SK-N-SH (cell line): Measurements from ENCODE around the gene PICALM. TPM values are rescaled to one million over a fixed set of nuclear protein-coding genes. Genes with fewer than 3 reads are reported as not detected.

Experiments used
- CTCF ChIA-PET: fragments of 300-600, 350-600 bp; formaldehyde crosslinking; extraction: SDS; loops from one replicate; lab custom pipeline; 2021; lab: Yijun Ruan, JAX
- POLR2A ChIA-PET: fragments of 350-600 bp; sonication (Branson Sonifier 250); formaldehyde crosslinking; extraction: SDS; loops from one replicate; lab custom pipeline; 2020; ENCODE audit warnings: antibody characterized with exemption, inconsistent platforms; lab: Yijun Ruan, JAX
- DNase-seq: peaks from one replicate; pipeline ENCODE4 v3.0.0; 2012
- H2AFZ ChIP-seq: fragments of 200-600 bp; sonication (generic); 2 replicates; pipeline ENCODE4 v1.8.1; 2016; ENCODE audit warnings: antibody characterized with exemption, mild to moderate bottlenecking, low read depth
- H3F3A ChIP-seq: fragments of 200-600 bp; sonication (generic); replicated peaks from 2 replicates; pipeline ENCODE3; 2016; ENCODE audit warnings: antibody characterized with exemption, mild to moderate bottlenecking; ENCODE audit not compliant: insufficient read depth
- H3K27ac ChIP-seq, 2 experiments: fragments of 200-500 bp in 1 of 2; fragments of 200-600 bp in 1 of 2; sonication (Bioruptor generic) in 1 of 2; sonication (generic), shearing (Covaris generic) in 1 of 2; 2 replicates each; pipeline versions ENCODE4 v1.5.1 to v1.6.1; 2014 to 2016; ENCODE audit warnings: low read depth in 2 of 2, inconsistent platforms in 1 of 2, low read length in 1 of 2, mild to moderate bottlenecking in 1 of 2, mixed read lengths in 1 of 2
- H3K27me3 ChIP-seq: fragments of 200-600 bp; sonication (generic), shearing (Covaris generic); 2 replicates; pipeline ENCODE4 v1.6.1; 2016; ENCODE audit warnings: mixed run types; ENCODE audit not compliant: insufficient read depth
- H3K36me3 ChIP-seq, 2 experiments: fragments of 200-500 bp in 1 of 2; fragments of 200-600 bp in 1 of 2; sonication (Bioruptor generic) in 1 of 2; sonication (generic) in 1 of 2; replicated peaks in 1 of 2; 2 replicates each; pipeline versions ENCODE3 to v1.5.1; 2014 to 2016; ENCODE audit warnings: low read length in 1 of 2, mild to moderate bottlenecking in 1 of 2; ENCODE audit not compliant: insufficient read depth in 2 of 2, control insufficient read depth in 1 of 2
- H3K4me1 ChIP-seq, 2 experiments: fragments of 200-500 bp in 1 of 2; fragments of 200-600 bp in 1 of 2; sonication (Bioruptor generic) in 1 of 2; sonication (generic), shearing (Covaris generic) in 1 of 2; 2 replicates each; pipeline versions ENCODE4 v1.5.1 to v1.6.1; 2014 to 2016; ENCODE audit warnings: low read depth in 1 of 2, low read length in 1 of 2, mixed run types in 1 of 2; ENCODE audit not compliant: insufficient read depth in 2 of 2, control insufficient read depth in 1 of 2
- H3K4me2 ChIP-seq: fragments of 200-600 bp; sonication (generic), shearing (Covaris generic); 2 replicates; pipeline ENCODE4 v1.6.1; 2017; ENCODE audit warnings: mixed run types
- H3K4me3 ChIP-seq, 2 experiments: fragments of 200-500 bp in 1 of 2; fragments of 200-600 bp in 1 of 2; sonication (Bioruptor generic) in 1 of 2; sonication (generic), shearing (Covaris generic) in 1 of 2; 2 replicates each; pipeline versions ENCODE4 v1.5.1 to v1.8.1; 2014 to 2016; ENCODE audit warnings: low read depth in 2 of 2, inconsistent platforms in 1 of 2, low read length in 1 of 2, mild to moderate bottlenecking in 1 of 2, mixed read lengths in 1 of 2, moderate library complexity in 1 of 2
- H3K79me2 ChIP-seq: fragments of 200-600 bp; sonication (generic); 2 replicates; pipeline ENCODE4 v1.8.1; 2017; ENCODE audit warnings: mild to moderate bottlenecking; ENCODE audit not compliant: insufficient read depth
- H3K9ac ChIP-seq: fragments of 200-600 bp; sonication (generic); 2 replicates; pipeline ENCODE4 v1.6.1; 2017; ENCODE audit warnings: mixed run types
- H3K9me2 ChIP-seq: fragments of 200-600 bp; sonication (generic); 2 replicates; pipeline ENCODE4 v1.6.1; 2017; ENCODE audit warnings: mixed run types
- H3K9me3 ChIP-seq: fragments of 200-600 bp; sonication (generic); 2 replicates; pipeline ENCODE4 v1.6.1; 2017; ENCODE audit warnings: mixed run types, mild to moderate bottlenecking, moderate library complexity
- H4K20me1 ChIP-seq: fragments of 200-600 bp; sonication (generic); 2 replicates; pipeline ENCODE4 v1.6.1; 2017; ENCODE audit warnings: mild to moderate bottlenecking, mixed run types; ENCODE audit not compliant: insufficient read depth
- ELF1 ChIP-seq: IDR thresholded peaks from 2 replicates; pipeline ENCODE4 v1.4.0; 2012
- FOSL2 ChIP-seq: IDR thresholded peaks from 2 replicates; pipeline ENCODE4 v1.4.0; 2012; ENCODE audit warnings: low read depth, mild to moderate bottlenecking, moderate library complexity, borderline replicate concordance
- GABPA ChIP-seq: IDR thresholded peaks from 2 replicates; pipeline ENCODE4 v1.4.0; 2012; ENCODE audit warnings: low read depth, mild to moderate bottlenecking
- JUND ChIP-seq: IDR thresholded peaks from 2 replicates; pipeline ENCODE4 v1.4.0; 2012
- MAX ChIP-seq: IDR thresholded peaks from 2 replicates; pipeline ENCODE4 v1.4.0; 2012; ENCODE audit warnings: low read depth
- MEF2A ChIP-seq: IDR thresholded peaks from 2 replicates; pipeline ENCODE4 v1.4.0; 2012; ENCODE audit warnings: low read depth, borderline replicate concordance
- MXI1 ChIP-seq: IDR thresholded peaks from 2 replicates; pipeline ENCODE4 v1.6.1; 2012; ENCODE audit warnings: mild to moderate bottlenecking, low read depth, low read length, improper control_type of control experiment
- NFIC ChIP-seq: IDR thresholded peaks from 2 replicates; pipeline ENCODE4 v1.4.0; 2012; ENCODE audit warnings: borderline replicate concordance
- NRF1 ChIP-seq: IDR thresholded peaks from 2 replicates; pipeline ENCODE4 v1.6.1; 2012; ENCODE audit warnings: low read depth, mild to moderate bottlenecking, low read length
- POLR2AphosphoS5 ChIP-seq: IDR thresholded peaks from 2 replicates; pipeline ENCODE4 v1.6.1; 2012; ENCODE audit warnings: low read depth, low read length
- RFX5 ChIP-seq: IDR thresholded peaks from 2 replicates; pipeline ENCODE4 v1.6.1; 2012; ENCODE audit warnings: mild to moderate bottlenecking, improper control_type of control experiment, low read length
- RXRA ChIP-seq: IDR thresholded peaks from 2 replicates; pipeline ENCODE4 v1.4.0; 2012; ENCODE audit warnings: low read depth, mild to moderate bottlenecking, borderline replicate concordance
- TAF1 ChIP-seq: IDR thresholded peaks from 2 replicates; pipeline ENCODE4 v1.6.1; 2012; ENCODE audit warnings: low read depth, mild to moderate bottlenecking, low read length, moderate library complexity, borderline replicate concordance
- USF1 ChIP-seq: IDR thresholded peaks from 2 replicates; pipeline ENCODE4 v1.4.0; 2012; ENCODE audit warnings: low read depth, borderline replicate concordance
- YY1 ChIP-seq: IDR thresholded peaks from 2 replicates; pipeline ENCODE4 v1.4.0; 2012; ENCODE audit warnings: low read depth, mild to moderate bottlenecking
- WGBS: methylation state at CpG from one replicate; pipeline ENCODE4 v1.1.6; 2017; ENCODE audit warnings: low lambda C conversion rate; 5-methylcytosine and 5-hydroxymethylcytosine counted together
- polyA plus RNA-seq, 3 experiments: library from polyadenylated mRNA; depleted of rRNA; stranded (reverse); fragments of >200 nt; gene quantifications; 2 replicates each; pipeline ENCODE4 v1.2.3, GENCODE V29; 2012

PICALM gene
- polyA plus RNA-seq, 1 of the 3 experiments (the other 2 are of a cell fraction), result 103 TPM

GRCh38 chr11:86063536-86063935 lies 5.3 kb downstream of the PICALM start:
- WGBS, result 47% methylated on average over 1 of the region's 1 CpG
- peaks cover 25% of the 10 kb centered on the region for H3F3A ChIP-seq
- peak overlapping the region; percentile 63; the same call in 1 of the 2 replicates for H3K9ac ChIP-seq
- H3K4me3 ChIP-seq, result peak overlapping the region in 1 of 2 experiments; percentile 41; a peak in 1 of 4 replicates
- no peaks in the 10 kb centered on the region for H3K27me3 ChIP-seq
- POLR2A ChIA-PET, result no interaction called here
- peaks cover 100% of the 10 kb centered on the region for H3K79me2 ChIP-seq
- no peaks in the 10 kb centered on the region for H3K9me2 ChIP-seq
- H2AFZ ChIP-seq, result no peak overlapping the region
- TF ChIP-seq MAX (no peak), RFX5 (no peak), USF1 (no peak), MEF2A (no peak), TAF1 (no peak), JUND (no peak), RXRA (no peak), NRF1 (no peak), YY1 (no peak), MXI1 (no peak), NFIC (no peak), ELF1 (no peak), GABPA (no peak), FOSL2 (no peak), POLR2AphosphoS5 (no peak)
- H3K4me2 ChIP-seq, result peak overlapping the region; percentile 60; the same call in 1 of the 2 replicates
- peaks cover 9 to 26% of the 10 kb centered on the region in 2 experiments; a peak in 2 of 4 replicates for H3K4me1 ChIP-seq
- H3K27ac ChIP-seq, result peak overlapping the region; percentile 11 to 99; a peak in 3 of 4 replicates
- peaks cover 94% of the 10 kb centered on the region for H4K20me1 ChIP-seq
- no peak for DNase-seq
- CTCF ChIA-PET, result interaction anchor here (0.6 to 1.1 kb wide), 2 partner anchors 19 to 22 kb away, joined by 3 read pairs; no protein-coding TSS in a partner anchor
- no peaks in the 10 kb centered on the region for H3K36me3 ChIP-seq
- H3K9me3 ChIP-seq, result no peaks in the 10 kb centered on the region

- no peaks in the 10 kb centered on the region for H3K27me3 ChIP-seq
- peak overlapping the region; percentile 60; the same call in 1 of the 2 replicates for H3K4me2 ChIP-seq
- peaks cover 100% of the 10 kb centered on the region for H3K79me2 ChIP-seq
- H3K9me2 ChIP-seq, result no peaks in the 10 kb centered on the region
- H3F3A ChIP-seq, result peaks cover 24% of the 10 kb centered on the region
- ChIA-PET POLR2A (no interaction called here), CTCF (interaction anchor here (0.6 to 1.2 kb wide), 2 partner anchors 19 to 156 kb away, joined by 3 read pairs; no protein-coding TSS in a partner anchor)
- H2AFZ ChIP-seq, result no peak overlapping the region
- H3K27ac ChIP-seq, result peak overlapping the region in 1 of 2 experiments; percentile 99; a peak in 3 of 4 replicates
- H3K9me3 ChIP-seq, result no peaks in the 10 kb centered on the region
- peak overlapping the region; percentile 63; the same call in 1 of the 2 replicates for H3K9ac ChIP-seq
- H4K20me1 ChIP-seq, result peaks cover 100% of the 10 kb centered on the region
- DNase-seq, result no peak
- 96% methylated on average over 3 of the region's 3 CpGs for WGBS
- peaks cover 9 to 26% of the 10 kb centered on the region in 2 experiments; a peak in 2 of 4 replicates for H3K4me1 ChIP-seq
- TF ChIP-seq NRF1, result no peak
- TF ChIP-seq NFIC, result no peak
- H3K36me3 ChIP-seq, result no peaks in the 10 kb centered on the region
- no peak overlapping the region for H3K4me3 ChIP-seq
Measured at GRCh38 chr11:86062719-86063118, 6.2 kb downstream of the PICALM start.
